Vagina (tissue), 2 donors: ENCODE data around the gene TSHR.

Source experiments
- CTCF ChIP-seq, 3 experiments: fragments of 450-650 bp in 2 of 3; fragments of 200-600 bp in 1 of 3; sonication (generic) in 1 of 3; IDR thresholded peaks; one replicate each; pipeline ENCODE4 v1.5.1; 2017 to 2019; ENCODE audit warnings: antibody characterized with exemption in 3 of 3, mild to moderate bottlenecking in 2 of 3, moderate library complexity in 2 of 3
- POLR2A ChIP-seq, 2 donors: fragments of 450-650 bp; IDR thresholded peaks; one replicate each; pipeline ENCODE4 v1.6.1; 2017; ENCODE audit warnings: antibody characterized with exemption in 2 of 2, mild to moderate bottlenecking in 2 of 2, moderate library complexity in 2 of 2

GRCh38 chr14:81018251-81018650 lies 62.8 kb downstream of the TSHR start:
- no peak for TF ChIP-seq POLR2A (IDR thresholded peaks at IDR 0.05)
- TF ChIP-seq CTCF (IDR thresholded peaks at IDR 0.05), result no peak
